GOT3 (cell line): ENCODE results near the gene KCNQ2.
A peak's percentile ranks its signal among the peaks of the same experiment; 100 is the strongest.
"Not testable (repeated sequence)": the region's sequence is repeated elsewhere in the genome, so short reads cannot be mapped to it uniquely, and the experiment has no call there.

Experiments used
- DNase-seq: peaks from one replicate; lab custom pipeline; 2025; ENCODE audit warnings: mixed read lengths; lab: John Stamatoyannopoulos, UW

KCNQ2 gene

GRCh38 chr20:63471981-63472831 is at the start of gene KCNQ2:
Gene KCNQ2, minus strand, starts transcription at chr20:63472655. Its CDS starts 192 bp downstream, at chr20:63472463.
- no peak for DNase-seq

GRCh38 chr20:63521602-63522001 is 49.1 kb upstream of the KCNQ2 start:
- DNase-seq, result no peak

GRCh38 chr20:63520934-63521601 is 48.6 kb upstream of the KCNQ2 start:
- peak; percentile 34 for DNase-seq

- peak; percentile 58 for DNase-seq
These were observed 48.1 kb upstream of the KCNQ2 start, which contains the start of gene PPDPF for GRCh38 chr20:63520504-63520933. Gene PPDPF, plus strand, starts transcription at chr20:63520765. Its CDS starts 544 bp downstream, at chr20:63521309.

GRCh38 chr20:63519668-63520503 is 47.4 kb upstream of the KCNQ2 start:
- no peak for DNase-seq

GRCh38 chr20:63518946-63519667 is 46.7 kb upstream of the KCNQ2 start:
- no peak for DNase-seq

GRCh38 chr20:63518351-63518861 is 46.0 kb upstream of the KCNQ2 start:
- DNase-seq, result no peak

- no peak for DNase-seq
These were observed 45.2 kb upstream of the KCNQ2 start for GRCh38 chr20:63517376-63518309.

- not testable (repeated sequence) for DNase-seq
These were observed 42.1 kb upstream of the KCNQ2 start for GRCh38 chr20:63514520-63514919.

GRCh38 chr20:63513207-63513606 is 40.8 kb upstream of the KCNQ2 start:
- DNase-seq, result no peak

- DNase-seq, result no peak
These were observed 36.7 kb upstream of the KCNQ2 start for GRCh38 chr20:63509088-63509564.

- DNase-seq, result no peak
These were observed 35.8 kb upstream of the KCNQ2 start for GRCh38 chr20:63508072-63508768.

- DNase-seq, result no peak
These were observed 34.8 kb upstream of the KCNQ2 start for GRCh38 chr20:63507083-63507743.

GRCh38 chr20:63505723-63506122 is 33.3 kb upstream of the KCNQ2 start:
- no peak for DNase-seq

GRCh38 chr20:63505281-63505680 is 32.8 kb upstream of the KCNQ2 start:
- no peak for DNase-seq

GRCh38 chr20:63504642-63505041 is 32.2 kb upstream of the KCNQ2 start:
- no peak for DNase-seq

- DNase-seq, result no peak
These were observed 31.1 kb upstream of the KCNQ2 start for GRCh38 chr20:63503524-63503923.

- no peak for DNase-seq
These were observed 30.3 kb upstream of the KCNQ2 start for GRCh38 chr20:63502671-63503172.
